Trophoblast cell (in vitro differentiated cells and primary cell): ENCODE measurements around the gene NEXMIF.
"Not testable (repeated sequence)": the region's sequence is repeated elsewhere in the genome, so short reads cannot be mapped to it uniquely, and the experiment has no call there.

Source experiments
- DNase-seq, 2 donors: peaks; one replicate each; pipeline ENCODE4 v3.0.0-alpha.2; 2016
- H2AFZ ChIP-seq: 2 replicates; pipeline ENCODE4 v1.6.1; 2013; ENCODE audit warnings: low read length, moderate library complexity, mild to moderate bottlenecking; ENCODE audit not compliant: insufficient read depth, poor library complexity
- H2AK5ac ChIP-seq: 2 replicates; pipeline ENCODE4 v1.6.1; 2013; ENCODE audit warnings: mild to moderate bottlenecking, low read length
- H2BK120ac ChIP-seq: 2 replicates; pipeline ENCODE4 v1.6.1; 2013; ENCODE audit warnings: low read length, mild to moderate bottlenecking, moderate library complexity; ENCODE audit not compliant: insufficient read depth, poor library complexity
- H2BK12ac ChIP-seq: 2 replicates; pipeline ENCODE4 v1.6.1; 2013; ENCODE audit warnings: mild to moderate bottlenecking, low read length, moderate library complexity
- H2BK5ac ChIP-seq: 2 replicates; pipeline ENCODE4 v1.6.1; 2013; ENCODE audit warnings: low read length, low read depth, moderate library complexity, mild to moderate bottlenecking; ENCODE audit not compliant: poor library complexity
- H3K14ac ChIP-seq: 2 replicates; pipeline ENCODE4 v1.6.1; 2013; ENCODE audit warnings: mild to moderate bottlenecking, low read length
- H3K18ac ChIP-seq: 2 replicates; pipeline ENCODE4 v1.6.1; 2013; ENCODE audit warnings: mild to moderate bottlenecking, low read length
- H3K23ac ChIP-seq: 2 replicates; pipeline ENCODE4 v1.6.1; 2013; ENCODE audit warnings: low read length
- H3K27ac ChIP-seq: 2 replicates; pipeline ENCODE4 v1.5.1; 2013; ENCODE audit warnings: low read depth, mild to moderate bottlenecking, inconsistent platforms, low read length, moderate library complexity
- H3K27me3 ChIP-seq: 2 replicates; pipeline ENCODE4 v1.6.1; 2013; ENCODE audit warnings: inconsistent platforms, mild to moderate bottlenecking, low read length, moderate library complexity; ENCODE audit not compliant: insufficient read depth
- H3K36me3 ChIP-seq, 2 experiments: 1 replicate in 1 of 2; 2 replicates in 1 of 2; pipeline ENCODE4 v1.6.1; 2013; ENCODE audit warnings: low read length in 2 of 2, mild to moderate bottlenecking in 2 of 2, moderate library complexity in 1 of 2; ENCODE audit not compliant: insufficient read depth in 2 of 2, control insufficient read depth in 1 of 2
- H3K4ac ChIP-seq: 2 replicates; pipeline ENCODE4 v1.6.1; 2013; ENCODE audit warnings: low read depth, mild to moderate bottlenecking, low read length, moderate library complexity
- H3K4me1 ChIP-seq, 2 experiments: 1 replicate in 1 of 2; 2 replicates in 1 of 2; pipeline ENCODE4 v1.6.1; 2013; ENCODE audit warnings: low read length in 2 of 2, mild to moderate bottlenecking in 2 of 2, moderate library complexity in 1 of 2; ENCODE audit not compliant: insufficient read depth in 2 of 2, control insufficient read depth in 1 of 2
- H3K4me2 ChIP-seq: 2 replicates; pipeline ENCODE4 v1.6.1; 2013; ENCODE audit warnings: inconsistent platforms, mild to moderate bottlenecking, low read length, moderate library complexity
- H3K4me3 ChIP-seq: 2 replicates; pipeline ENCODE4 v1.5.1; 2013; ENCODE audit warnings: mild to moderate bottlenecking, low read depth, low read length, inconsistent platforms
- H3K79me1 ChIP-seq: one replicate; pipeline ENCODE4 v1.6.1; 2013; ENCODE audit warnings: low read length
- H3K79me2 ChIP-seq: 2 replicates; pipeline ENCODE4 v1.6.1; 2013; ENCODE audit warnings: low read length, mild to moderate bottlenecking; ENCODE audit not compliant: control insufficient read depth, insufficient read depth, poor library complexity
- H3K9ac ChIP-seq: 2 replicates; pipeline ENCODE4 v1.6.1; 2013; ENCODE audit warnings: mild to moderate bottlenecking, low read length
- H3K9me3 ChIP-seq: 2 replicates; pipeline ENCODE4 v1.6.1; 2013; ENCODE audit warnings: low read depth, mild to moderate bottlenecking, control low read depth, inconsistent platforms, low read length; ENCODE audit not compliant: insufficient read depth
- H4K12ac ChIP-seq: 2 replicates; pipeline ENCODE4 v1.6.1; 2013; ENCODE audit warnings: low read depth, mild to moderate bottlenecking, low read length, moderate library complexity
- H4K8ac ChIP-seq: 2 replicates; pipeline ENCODE4 v1.6.1; 2013; ENCODE audit warnings: low read depth, mild to moderate bottlenecking, low read length, moderate library complexity
- H4K91ac ChIP-seq: one replicate; pipeline ENCODE4 v1.6.1; 2013; ENCODE audit warnings: low read depth, mild to moderate bottlenecking, low read length, moderate library complexity
- WGBS: extraction: QIAGEN DNeasy Blood & Tissue Kit; methylation state at CpG from one replicate; pipeline ENCODE4 v1.1.7; 2013; ENCODE audit warnings: missing lambda C conversion rate; ENCODE audit not compliant: insufficient read length, insufficient coverage; ENCODE audit errors: extremely low coverage; 5-methylcytosine and 5-hydroxymethylcytosine counted together

The NEXMIF gene

GRCh38 chrX:74835566-74835965 is 89.7 kb downstream of the NEXMIF start:
- Histone ChIP-seq H3K4me3 (no peak overlapping the region), H3K4ac (no peak overlapping the region), H2AK5ac (no peak overlapping the region), H2BK5ac (no peak overlapping the region), H3K79me1 (no peaks in the 10 kb centered on the region), H3K4me2 (no peak overlapping the region), H2BK12ac (no peak overlapping the region), H2BK120ac (no peak overlapping the region), H3K27ac (no peak overlapping the region), H3K27me3 (no peaks in the 10 kb centered on the region), H3K36me3 (no peaks in the 10 kb centered on the region), H3K79me2 (no peaks in the 10 kb centered on the region), H3K4me1 (no peaks in the 10 kb centered on the region), H3K9me3 (no peaks in the 10 kb centered on the region), H3K18ac (no peak overlapping the region), H4K12ac (no peak overlapping the region), H3K14ac (no peak overlapping the region), H2AFZ (no peak overlapping the region), H3K9ac (no peak overlapping the region), H3K23ac (no peak overlapping the region), H4K8ac (no peak overlapping the region), H4K91ac (no peak overlapping the region)
- no peak for DNase-seq

DNA sequence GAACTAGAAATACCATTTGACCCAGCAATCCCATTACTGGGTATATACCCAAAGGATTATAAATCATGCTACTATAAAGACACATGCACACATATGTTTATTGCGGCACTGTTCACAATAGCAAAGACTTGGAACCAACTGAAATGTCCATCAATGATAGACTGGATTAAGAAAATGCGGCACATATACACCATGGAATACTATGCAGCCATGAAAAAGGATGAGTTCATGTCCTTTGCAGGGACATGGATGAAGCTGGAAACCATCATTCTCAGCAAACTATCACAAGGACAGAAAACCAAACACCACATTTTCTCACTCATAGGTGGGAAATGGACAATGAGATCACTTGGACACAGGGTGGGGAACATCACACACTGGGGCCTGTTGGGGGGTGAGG is 105.5 kb downstream of the NEXMIF start:
- H3K79me1 ChIP-seq, H4K8ac ChIP-seq, H3K36me3 ChIP-seq, H3K23ac ChIP-seq, H3K14ac ChIP-seq, DNase-seq, H3K4me3 ChIP-seq, H3K4ac ChIP-seq, H3K27ac ChIP-seq, H2AK5ac ChIP-seq, H2BK120ac ChIP-seq, H2BK12ac ChIP-seq, H2AFZ ChIP-seq, H3K18ac ChIP-seq, H3K79me2 ChIP-seq, H4K12ac ChIP-seq, H3K9ac ChIP-seq, H3K9me3 ChIP-seq, H2BK5ac ChIP-seq, H3K4me2 ChIP-seq, H4K91ac ChIP-seq, H3K27me3 ChIP-seq, H3K4me1 ChIP-seq: not testable (repeated sequence)
- no CpG with 5 or more reads among the region's 2 CpGs for WGBS

- Histone ChIP-seq H3K27ac (no peak overlapping the region), H3K4ac (no peak overlapping the region), H3K79me2 (no peaks in the 10 kb centered on the region), H3K36me3 (no peaks in the 10 kb centered on the region), H2BK12ac (no peak overlapping the region), H2AK5ac (no peak overlapping the region), H2AFZ (no peak overlapping the region), H3K79me1 (no peaks in the 10 kb centered on the region), H3K4me1 (no peaks in the 10 kb centered on the region), H2BK120ac (no peak overlapping the region), H3K9ac (no peak overlapping the region), H3K14ac (no peak overlapping the region), H4K12ac (no peak overlapping the region), H3K23ac (no peak overlapping the region), H3K4me3 (no peak overlapping the region), H3K18ac (no peak overlapping the region), H2BK5ac (no peak overlapping the region), H4K8ac (no peak overlapping the region), H3K9me3 (no peaks in the 10 kb centered on the region), H3K27me3 (no peaks in the 10 kb centered on the region), H4K91ac (no peak overlapping the region), H3K4me2 (no peak overlapping the region)
- no peak for DNase-seq
Measured at GRCh38 chrX:74814681-74815080, 110.6 kb downstream of the NEXMIF start.

- no peaks in the 10 kb centered on the region for H3K79me2 ChIP-seq
- H3K4me2 ChIP-seq = no peak overlapping the region
- no peaks in the 10 kb centered on the region for H3K4me1 ChIP-seq
- no peak overlapping the region for H3K9ac ChIP-seq
- no peak overlapping the region for H4K8ac ChIP-seq
- no peak overlapping the region for H3K23ac ChIP-seq
- H2BK5ac ChIP-seq = no peak overlapping the region
- H3K79me1 ChIP-seq = no peaks in the 10 kb centered on the region
- no peak overlapping the region for H3K4me3 ChIP-seq
- H2BK120ac ChIP-seq = no peak overlapping the region
- no peak overlapping the region for H3K18ac ChIP-seq
- no peak for DNase-seq
- H3K27me3 ChIP-seq = no peaks in the 10 kb centered on the region
- no peaks in the 10 kb centered on the region for H3K36me3 ChIP-seq
- no peak overlapping the region for H2BK12ac ChIP-seq
- H3K4ac ChIP-seq = no peak overlapping the region
- no peak overlapping the region for H2AFZ ChIP-seq
- no peaks in the 10 kb centered on the region for H3K9me3 ChIP-seq
- H3K27ac ChIP-seq = no peak overlapping the region
- H2AK5ac ChIP-seq = no peak overlapping the region
- no peak overlapping the region for H4K91ac ChIP-seq
- no peak overlapping the region for H3K14ac ChIP-seq
- H4K12ac ChIP-seq = no peak overlapping the region
- no CpG with 5 or more reads among the region's 5 CpGs for WGBS
Measured at GRCh38 chrX:74804574-74804973, 120.7 kb downstream of the NEXMIF start.

GRCh38 chrX:74800062-74800461 is 125.2 kb downstream of the NEXMIF start:
- Histone ChIP-seq H4K8ac (no peak overlapping the region), H3K9ac (no peak overlapping the region), H3K18ac (no peak overlapping the region), H3K4me3 (no peak overlapping the region), H3K23ac (no peak overlapping the region), H3K4me1 (no peaks in the 10 kb centered on the region), H3K4me2 (no peak overlapping the region), H3K79me1 (no peaks in the 10 kb centered on the region), H4K12ac (no peak overlapping the region), H3K36me3 (no peaks in the 10 kb centered on the region), H2AK5ac (no peak overlapping the region), H3K27me3 (no peaks in the 10 kb centered on the region), H2BK12ac (no peak overlapping the region), H3K79me2 (no peaks in the 10 kb centered on the region), H4K91ac (no peak overlapping the region), H3K14ac (no peak overlapping the region), H2BK120ac (no peak overlapping the region), H2AFZ (no peak overlapping the region), H3K9me3 (no peaks in the 10 kb centered on the region), H3K27ac (no peak overlapping the region), H2BK5ac (no peak overlapping the region), H3K4ac (no peak overlapping the region)
- DNase-seq = no peak
- no CpG with 5 or more reads among the region's 2 CpGs for WGBS
